Bronchus fibroblast of lung (primary cell): ENCODE measurements around the gene ARFIP2. TPM values are rescaled to one million over a fixed set of nuclear protein-coding genes. Genes with fewer than 3 reads are reported as not detected.

Experiments used
- total RNA-seq: library from RNA; depleted of rRNA; stranded (reverse); fragments of >200 nt; gene quantifications from 2 replicates; pipeline ENCODE4 v1.2.3, GENCODE V29; 2015

The ARFIP2 gene
- 52.3 and 56.9 TPM in 2 replicates for total RNA-seq

GRCh38 chr11:6481012-6481923, at the start of gene ARFIP2, which contains the start of gene TIMM10B:
TSS of gene ARFIP2 (minus strand) at chr11:6481331. CDS start at chr11:6480421, 910 bp downstream.
TSS of gene TIMM10B (plus strand) at chr11:6481501. CDS start at chr11:6481517, 16 bp downstream.

GRCh38 chr11:6497069-6497839, 16.1 kb upstream of the ARFIP2 start, which contains the start of gene DNHD1:
TSS of gene DNHD1 (plus strand) at chr11:6497280. CDS start at chr11:6498216, 936 bp downstream.

DNA sequence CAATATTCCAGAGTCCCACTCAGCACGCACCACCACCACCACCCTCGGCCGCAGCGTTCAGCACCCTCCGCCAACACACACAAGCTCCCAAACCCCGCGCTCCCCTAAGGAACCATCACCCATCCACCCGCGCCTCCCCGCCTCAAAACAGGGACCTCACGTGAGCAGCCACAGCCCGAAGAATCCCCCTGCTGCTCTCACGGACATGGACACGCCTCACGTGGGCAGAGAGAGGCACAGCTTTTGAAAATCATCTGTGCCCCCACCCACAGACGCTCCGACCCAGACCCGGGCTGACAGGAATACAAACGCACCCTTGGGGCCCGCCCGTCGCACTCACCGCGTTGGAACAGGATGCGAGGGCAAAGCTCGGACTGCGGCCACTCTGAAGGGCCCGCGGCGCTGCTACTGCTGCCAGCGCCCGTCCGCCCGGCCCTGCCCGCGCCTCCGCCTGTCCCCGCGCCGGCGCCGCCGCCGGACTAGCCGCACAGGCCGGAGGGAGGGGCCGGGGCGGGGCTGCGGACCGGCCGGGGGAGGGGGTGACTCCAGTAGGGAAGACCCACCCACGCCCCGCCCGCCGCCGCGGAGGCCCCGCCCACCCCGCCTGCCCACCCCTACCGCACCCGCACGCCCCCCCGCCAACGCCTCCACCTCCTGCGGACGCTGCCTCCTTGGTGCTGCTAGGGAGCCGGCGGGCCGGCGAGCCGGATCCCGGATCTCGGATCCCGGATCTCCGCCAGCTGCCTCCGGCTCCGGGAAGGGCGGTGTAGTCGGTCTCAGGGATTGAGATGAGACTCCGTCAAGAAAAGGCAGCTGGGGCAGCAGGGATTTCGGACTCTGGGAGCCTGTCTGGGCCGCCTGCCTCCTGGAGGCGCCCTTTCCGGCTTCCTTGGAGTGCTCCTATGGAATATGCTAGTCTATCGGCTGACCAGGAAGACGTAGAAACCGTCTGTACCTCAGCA, 7.4 kb downstream of the ARFIP2 start, which contains the start of gene TRIM3:
Gene TRIM3 (minus strand): TSS at position 491 of the 962 bp plus-strand sequence. CDS start 8,246 bp downstream, outside the sequence.

GRCh38 chr11:6440906-6441358, 40.2 kb downstream of the ARFIP2 start, which contains the start of gene HPX:
TSS of gene HPX (minus strand) at chr11:6440987. CDS start at chr11:6440963, 24 bp downstream.

Other genes with a start within 250 kb of the ARFIP2 start
- 9.4 and 10.7 TPM in 2 replicates for gene FHIP1B, start 246.7 kb downstream of the ARFIP2 start, total RNA-seq
- not detected in 2 replicates for gene CNGA4, start 242.2 kb downstream of the ARFIP2 start, total RNA-seq
- not detected in 2 replicates for gene CCKBR, start 221.5 kb downstream of the ARFIP2 start, total RNA-seq
- 338 and 354 TPM in 2 replicates for gene CAVIN3, start 160.8 kb downstream of the ARFIP2 start, total RNA-seq
- gene SMPD1, start 90.9 kb downstream of the ARFIP2 start, total RNA-seq: 47.6 and 53.0 TPM in 2 replicates
- gene APBB1, start 62.2 kb downstream of the ARFIP2 start, total RNA-seq: 41.0 and 42.2 TPM in 2 replicates
- 0.45 and 0.50 TPM in 2 replicates for gene HPX, start 40.3 kb downstream of the ARFIP2 start, total RNA-seq
- gene TRIM3, start 7.4 kb downstream of the ARFIP2 start, total RNA-seq: 17.1 and 18.0 TPM in 2 replicates
- gene TIMM10B, start 170 bp upstream of the ARFIP2 start, total RNA-seq: 36.1 and 54.7 TPM in 2 replicates
- 2.0 and 2.1 TPM in 2 replicates for gene DNHD1, start 15.9 kb upstream of the ARFIP2 start, total RNA-seq
- 11.7 and 14.5 TPM in 2 replicates for gene RRP8, start 122.3 kb upstream of the ARFIP2 start, total RNA-seq
- gene ILK, start 122.4 kb upstream of the ARFIP2 start, total RNA-seq: 177 and 201 TPM in 2 replicates
- gene TAF10, start 130.9 kb upstream of the ARFIP2 start, total RNA-seq: 100 and 104 TPM in 2 replicates
- 23.6 and 27.2 TPM in 2 replicates for gene TPP1, start 138.1 kb upstream of the ARFIP2 start, total RNA-seq
- 4.2 and 4.3 TPM in 2 replicates for gene DCHS1, start 174.5 kb upstream of the ARFIP2 start, total RNA-seq
- 87.6 and 94.3 TPM in 2 replicates for gene MRPL17, start 202.0 kb upstream of the ARFIP2 start, total RNA-seq